Lower leg skin (tissue), 3 donors: ENCODE measurements around the gene ASXL1.
"Not testable (repeated sequence)": the region's sequence is repeated elsewhere in the genome, so short reads cannot be mapped to it uniquely, and the experiment has no call there.

Experiments used
- CTCF ChIP-seq, 3 donors: fragments of 450-650 bp; IDR thresholded peaks; one replicate each; pipeline ENCODE4 v1.5.1; 2016; ENCODE audit warnings: antibody characterized with exemption in 3 of 3, mild to moderate bottlenecking in 3 of 3, moderate library complexity in 2 of 3
- POLR2A ChIP-seq, 2 donors: fragments of 450-650 bp; IDR thresholded peaks; one replicate each; pipeline ENCODE4 v1.6.1; 2016 to 2017; ENCODE audit warnings: antibody characterized with exemption in 2 of 2, mild to moderate bottlenecking in 1 of 2, moderate library complexity in 1 of 2

GRCh38 chr20:32407131-32407750 lies 49.1 kb downstream of the ASXL1 start:
- TF ChIP-seq CTCF, POLR2A (IDR thresholded peaks at IDR 0.05): not testable (repeated sequence)
